ENCODE data around the gene TMX2. TPM values are rescaled to one million over a fixed set of nuclear protein-coding genes. Genes with fewer than 3 reads are reported as not detected.

The TMX2 gene
- total and polyA plus RNA-seq, 10 donors, result 36.0 to 57.0 (median 49.1) TPM

DNA sequence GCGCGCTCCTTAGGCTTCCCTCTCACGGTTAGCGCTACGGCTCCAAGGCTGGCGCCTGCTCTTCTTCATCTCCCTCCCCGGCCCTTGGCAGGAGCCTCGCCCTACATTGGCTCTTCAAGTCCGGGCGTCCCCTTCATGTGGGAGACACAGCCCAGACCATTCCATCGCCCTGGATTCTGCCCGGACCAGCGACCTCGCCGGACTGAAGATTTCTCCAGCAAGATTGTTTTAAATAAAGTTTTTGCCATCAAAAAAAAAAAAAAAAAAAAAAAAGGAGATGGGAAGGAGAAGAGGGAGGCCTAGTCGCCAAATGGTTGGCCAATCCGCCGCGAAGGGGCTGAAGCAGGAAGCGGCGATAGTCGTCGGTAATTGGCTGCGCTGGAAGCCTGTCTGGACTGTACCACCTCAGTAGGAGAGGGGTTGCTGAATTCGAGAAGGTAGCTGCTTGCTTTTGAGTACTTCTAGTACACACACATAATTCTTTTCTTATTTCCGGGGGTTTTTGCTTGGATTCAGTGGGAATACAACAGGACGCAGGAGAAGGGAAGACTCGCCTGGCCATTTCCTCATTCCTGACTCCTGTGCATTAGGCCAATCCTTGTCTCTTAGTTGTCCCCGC, 45.2 kb upstream of the TMX2 start:
- intact Hi-C loops (cut with DNase I; ENCODE audit: low total_unique reads), result loop anchor here (10.0 kb wide), 1 partner anchor 128 kb away; no protein-coding TSS in a partner anchor
- Histone ChIP-seq H3K27ac (peak overlapping the region; percentile 96 to 100 (median 98)), H3K27me3 (replicated peaks in 1 of 7) (no peaks in the 10 kb centered on the region), H3K36me3 (peaks cover 1 to 22% (median 12%) of the 10 kb centered on the region in 6 donors), H3K9me3 (no peaks in the 10 kb centered on the region), H3K4me1 (peaks cover 20 to 60% (median 43%) of the 10 kb centered on the region in 6 donors), H3K4me3 (peak overlapping the region; percentile 75 to 99 (median 88))
- 0% methylated on average over 25 to 29 of the region's 29 CpGs for WGBS, 5 donors
- TF ChIP-seq POLR2AphosphoS5 (IDR thresholded peaks at IDR 0.05) (peak in 2 of 3 donors; percentile 4 to 64), POLR2A (IDR thresholded peaks at IDR 0.05) (no peak)
- TF ChIP-seq, protein P1, sequence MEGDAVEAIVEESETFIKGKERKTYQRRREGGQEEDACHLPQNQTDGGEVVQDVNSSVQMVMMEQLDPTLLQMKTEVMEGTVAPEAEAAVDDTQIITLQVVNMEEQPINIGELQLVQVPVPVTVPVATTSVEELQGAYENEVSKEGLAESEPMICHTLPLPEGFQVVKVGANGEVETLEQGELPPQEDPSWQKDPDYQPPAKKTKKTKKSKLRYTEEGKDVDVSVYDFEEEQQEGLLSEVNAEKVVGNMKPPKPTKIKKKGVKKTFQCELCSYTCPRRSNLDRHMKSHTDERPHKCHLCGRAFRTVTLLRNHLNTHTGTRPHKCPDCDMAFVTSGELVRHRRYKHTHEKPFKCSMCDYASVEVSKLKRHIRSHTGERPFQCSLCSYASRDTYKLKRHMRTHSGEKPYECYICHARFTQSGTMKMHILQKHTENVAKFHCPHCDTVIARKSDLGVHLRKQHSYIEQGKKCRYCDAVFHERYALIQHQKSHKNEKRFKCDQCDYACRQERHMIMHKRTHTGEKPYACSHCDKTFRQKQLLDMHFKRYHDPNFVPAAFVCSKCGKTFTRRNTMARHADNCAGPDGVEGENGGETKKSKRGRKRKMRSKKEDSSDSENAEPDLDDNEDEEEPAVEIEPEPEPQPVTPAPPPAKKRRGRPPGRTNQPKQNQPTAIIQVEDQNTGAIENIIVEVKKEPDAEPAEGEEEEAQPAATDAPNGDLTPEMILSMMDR (IDR thresholded peaks at IDR 0.05 in 8 of 11, conservative IDR thresholded peaks at IDR 0.05 in 3 of 11), result peak in 1 of 11 experiments; percentile 9
- DNase-seq, result peak; percentile 97

DNA sequence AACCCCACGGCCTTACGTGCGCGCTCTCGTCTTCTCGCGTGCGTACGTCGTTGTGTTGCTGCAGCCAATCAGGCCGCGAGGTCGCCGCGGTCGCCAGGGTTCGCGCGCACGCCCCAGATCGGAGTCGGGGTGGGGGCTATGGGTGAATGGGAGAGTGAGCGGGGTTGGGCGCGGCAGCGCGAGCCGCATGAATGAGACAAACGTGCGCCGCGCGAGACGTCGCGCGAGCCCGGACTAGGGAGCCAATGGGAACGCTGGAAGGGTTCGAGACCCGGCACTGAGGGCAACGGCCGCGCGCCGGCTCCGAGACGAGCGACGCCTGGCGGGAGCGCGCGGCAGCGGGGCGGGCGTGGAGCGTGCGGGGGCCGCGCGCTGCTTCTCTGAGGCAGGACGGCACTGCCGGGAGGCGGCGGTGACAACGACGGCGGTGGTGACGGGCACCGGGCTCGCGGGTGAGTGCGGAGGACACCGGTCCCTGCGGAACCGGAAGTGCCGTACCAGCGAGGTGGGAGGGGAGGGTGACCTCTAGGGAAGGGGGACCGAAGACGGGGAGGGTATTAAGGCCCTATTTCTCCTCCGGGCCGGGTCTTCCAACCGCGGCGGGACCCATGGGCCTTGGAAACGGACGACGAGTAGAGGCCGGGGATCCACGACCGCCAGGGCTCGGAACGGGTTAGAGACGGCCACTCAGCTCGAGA, 44.5 kb upstream of the TMX2 start, which contains the start of gene ZDHHC5:
TSS of gene ZDHHC5 (plus strand) at position 379 of the 698 bp plus-strand sequence. CDS start 4,977 bp downstream, outside the sequence.
- WGBS, 5 donors, result 0 to 1% (median 0%) methylated on average over 35 to 96 of the region's 96 CpGs
- intact Hi-C loops (cut with DNase I; ENCODE audit: low total_unique reads), result loop anchor here (10.0 kb wide), 1 partner anchor 127 kb away; no protein-coding TSS in a partner anchor
- peak; percentile 87 to 91 (median 90) for TF ChIP-seq POLR2AphosphoS5 (IDR thresholded peaks at IDR 0.05)
- peak in 1 of 3 donors; percentile 62 for TF ChIP-seq POLR2A (IDR thresholded peaks at IDR 0.05)
- TF ChIP-seq, protein P1 (IDR thresholded peaks at IDR 0.05 in 8 of 11, conservative IDR thresholded peaks at IDR 0.05 in 3 of 11), result peak in 9 of 11 experiments; percentile 27 to 85 (median 77)

DNA sequence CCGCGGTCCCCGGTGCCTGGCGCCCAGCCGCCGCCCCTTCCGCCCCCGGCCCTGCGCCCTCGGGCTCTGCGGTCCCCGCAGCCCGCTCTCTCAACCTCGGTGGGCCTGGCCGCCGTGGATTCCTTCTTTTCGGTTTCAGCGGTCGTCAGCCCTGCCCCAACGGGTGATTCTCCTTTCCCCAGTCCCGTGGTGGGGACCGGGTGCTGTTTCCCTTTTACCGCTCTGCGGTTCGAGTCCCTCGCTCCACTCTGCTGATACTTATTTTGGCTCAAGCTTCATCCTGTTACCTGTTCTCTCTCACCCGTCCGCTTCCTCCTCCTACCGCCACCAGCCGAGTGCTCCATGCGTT, 44.0 kb upstream of the TMX2 start:
- peak overlapping the region; percentile 75 to 99 (median 88) for H3K4me3 ChIP-seq
- no peak for DNase-seq
- H3K27ac ChIP-seq, result peak overlapping the region; percentile 96 to 100 (median 98)
- H3K9me3 ChIP-seq, result no peaks in the 10 kb centered on the region
- 0 to 2% (median 0%) methylated on average over 25 to 31 of the region's 31 CpGs for WGBS, 5 donors
- intact Hi-C loops (cut with DNase I; ENCODE audit: low total_unique reads), result loop anchor here (10.0 kb wide), 1 partner anchor 126 kb away; no protein-coding TSS in a partner anchor
- TF ChIP-seq POLR2A (IDR thresholded peaks at IDR 0.05) (no peak), POLR2AphosphoS5 (IDR thresholded peaks at IDR 0.05) (no peak)
- TF ChIP-seq, protein P1 (IDR thresholded peaks at IDR 0.05 in 8 of 11, conservative IDR thresholded peaks at IDR 0.05 in 3 of 11), result no peak
- H3K27me3 ChIP-seq (replicated peaks in 1 of 7), result no peaks in the 10 kb centered on the region
- peaks cover 20 to 62% (median 47%) of the 10 kb centered on the region in 6 donors for H3K4me1 ChIP-seq
- peaks cover 0 to 22% (median 17%) of the 10 kb centered on the region in 6 donors for H3K36me3 ChIP-seq

More for the DNA sequence above, 44.5 kb upstream of the TMX2 start, which contains the start of gene ZDHHC5:
- peak within 1 kb of the TSS; percentile 96 to 100 (median 98) for H3K27ac ChIP-seq
- no peaks in the 10 kb centered on the region for H3K27me3 ChIP-seq (replicated peaks in 1 of 7)
- H3K4me3 ChIP-seq, result peak within 1 kb of the TSS; percentile 75 to 99 (median 88)
- no peaks in the 10 kb centered on the region for H3K9me3 ChIP-seq
- peak; percentile 100 for DNase-seq
- peaks cover 0 to 22% (median 13%) of the 10 kb centered on the region in 6 donors for H3K36me3 ChIP-seq
- H3K4me1 ChIP-seq, result peaks cover 20 to 60% (median 46%) of the 10 kb centered on the region in 6 donors
